ENCODE data around the gene RIIAD1.

RIIAD1 gene

GRCh38 chr1:151716771-151717631 lies 4.3 kb upstream of the RIIAD1 start, which contains the start of gene CELF3 (continued):
- TF ChIP-seq ZNF76 (tag by site-specific recombination; IDR thresholded peaks at IDR 0.05; ENCODE audit: borderline replicate concordance, low read depth) (no peak), ZBTB17 (tag by site-specific recombination; IDR thresholded peaks at IDR 0.05) (peak; percentile 76), ZNF324 (tag by site-specific recombination; IDR thresholded peaks at IDR 0.05) (peak; percentile 46; the same call in 1 of the 2 replicates), ZNF280D (tag by site-specific recombination; IDR thresholded peaks at IDR 0.05) (0 out of 2 replicates have a peak, but pooled peaks have one; percentile 8), ZSCAN16 (tag by site-specific recombination; IDR thresholded peaks at IDR 0.05) (no peak), KLF17 (tag by site-specific recombination; IDR thresholded peaks at IDR 0.05) (peak; percentile 61), ZNF529 (tag by site-specific recombination; IDR thresholded peaks at IDR 0.05; ENCODE audit: insufficient replicate concordance) (no peak), ZNF521 (tag by site-specific recombination; IDR thresholded peaks at IDR 0.05) (no peak), ZNF423 (tag by site-specific recombination; IDR thresholded peaks at IDR 0.05) (no peak), ZNF664 (tag by site-specific recombination; IDR thresholded peaks at IDR 0.05) (no peak), ZBTB7A (tag by site-specific recombination; IDR thresholded peaks at IDR 0.05; ENCODE audit: low read depth) (peak; percentile 60; the same call in 1 of the 2 replicates), ZNF266 (tag by site-specific recombination; IDR thresholded peaks at IDR 0.05; ENCODE audit: low read depth) (0 out of 2 replicates have a peak, but pooled peaks have one; percentile 15), KLF8 (tag by site-specific recombination; IDR thresholded peaks at IDR 0.05) (peak; percentile 69), ZNF362 (tag by site-specific recombination; IDR thresholded peaks at IDR 0.05) (no peak), ZNF366 (tag by site-specific recombination; conservative IDR thresholded peaks at IDR 0.05) (peak; percentile 82), YY2 (tag by site-specific recombination; IDR thresholded peaks at IDR 0.05) (peak; percentile 43), ZNF747 (tag by site-specific recombination; IDR thresholded peaks at IDR 0.05) (no peak), YY1 (tag by site-specific recombination; IDR thresholded peaks at IDR 0.05) (peak; percentile 63), BCL11A (tag by site-specific recombination; IDR thresholded peaks at IDR 0.05; ENCODE audit: low read depth) (0 out of 2 replicates have a peak, but pooled peaks have one; percentile 39), ZNF292 (tag by site-specific recombination; IDR thresholded peaks at IDR 0.05; ENCODE audit: borderline replicate concordance, low read depth) (no peak), ZNF302 (tag by site-specific recombination; IDR thresholded peaks at IDR 0.05; ENCODE audit: low read depth) (no peak), ZNF146 (tag by site-specific recombination; IDR thresholded peaks at IDR 0.05) (no peak), ZNF544 (tag by site-specific recombination; IDR thresholded peaks at IDR 0.05) (no peak), MEIS1 (CRISPR knock-in tag; IDR thresholded peaks at IDR 0.05; ENCODE audit: borderline replicate concordance) (no peak), ZNF335 (tag by site-specific recombination; conservative IDR thresholded peaks at IDR 0.05) (peak; percentile 100), ZNF558 (tag by site-specific recombination; IDR thresholded peaks at IDR 0.05) (peak; percentile 66), IKZF3 (tag by site-specific recombination; IDR thresholded peaks at IDR 0.05) (no peak), ZBTB48 (tag by site-specific recombination; IDR thresholded peaks at IDR 0.05) (peak; percentile 100), ZFP69B (tag by site-specific recombination; IDR thresholded peaks at IDR 0.05) (peak; percentile 91), ZNF785 (tag by site-specific recombination; IDR thresholded peaks at IDR 0.05) (no peak), ZBTB11 (tag by site-specific recombination; conservative IDR thresholded peaks at IDR 0.05; ENCODE audit: low read depth) (0 out of 2 replicates have a peak, but pooled peaks have one; percentile 40), SP7 (tag by site-specific recombination; IDR thresholded peaks at IDR 0.05) (peak; percentile 79), WT1 (tag by site-specific recombination; IDR thresholded peaks at IDR 0.05) (peak; percentile 91)
